GM12865 (cell line): ENCODE results near the gene LY86.

Source experiments
- DNase-seq: peaks from one replicate; pipeline ENCODE4 v3.0.0; 2010; ENCODE audit warnings: low read depth
- H3K4me3 ChIP-seq: 2 replicates; pipeline ENCODE4 v1.5.1; 2011; ENCODE audit warnings: mild to moderate bottlenecking, low read depth, low read length, control low read depth
- TF ChIP-seq, protein P1 (sequence below): IDR thresholded peaks from 2 replicates; pipeline ENCODE4 v1.5.1; 2011; ENCODE audit warnings: low read length, control low read depth, low read depth, inconsistent platforms; ENCODE audit not compliant: insufficient read depth; ENCODE audit errors: missing control alignments

LY86 gene

DNA sequence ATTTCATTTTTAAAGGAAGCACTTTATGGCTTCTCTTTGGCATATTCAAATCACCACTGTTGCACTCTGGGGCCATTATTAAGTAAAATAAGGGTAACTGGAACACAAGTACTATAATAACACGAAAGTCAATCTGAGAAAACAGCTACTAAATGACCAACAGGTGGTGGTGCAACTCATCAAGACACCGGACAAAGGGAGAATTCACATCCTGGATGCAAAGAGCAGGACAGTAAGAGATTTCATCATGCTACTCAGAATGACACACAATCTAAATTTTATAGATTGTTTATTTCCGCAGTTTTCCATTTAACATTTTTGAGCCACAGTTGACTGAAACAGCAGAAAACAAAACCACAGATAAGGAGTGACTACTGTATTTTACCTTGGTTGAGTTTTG lies 27.6 kb upstream of the LY86 start:
- TF ChIP-seq, protein P1, sequence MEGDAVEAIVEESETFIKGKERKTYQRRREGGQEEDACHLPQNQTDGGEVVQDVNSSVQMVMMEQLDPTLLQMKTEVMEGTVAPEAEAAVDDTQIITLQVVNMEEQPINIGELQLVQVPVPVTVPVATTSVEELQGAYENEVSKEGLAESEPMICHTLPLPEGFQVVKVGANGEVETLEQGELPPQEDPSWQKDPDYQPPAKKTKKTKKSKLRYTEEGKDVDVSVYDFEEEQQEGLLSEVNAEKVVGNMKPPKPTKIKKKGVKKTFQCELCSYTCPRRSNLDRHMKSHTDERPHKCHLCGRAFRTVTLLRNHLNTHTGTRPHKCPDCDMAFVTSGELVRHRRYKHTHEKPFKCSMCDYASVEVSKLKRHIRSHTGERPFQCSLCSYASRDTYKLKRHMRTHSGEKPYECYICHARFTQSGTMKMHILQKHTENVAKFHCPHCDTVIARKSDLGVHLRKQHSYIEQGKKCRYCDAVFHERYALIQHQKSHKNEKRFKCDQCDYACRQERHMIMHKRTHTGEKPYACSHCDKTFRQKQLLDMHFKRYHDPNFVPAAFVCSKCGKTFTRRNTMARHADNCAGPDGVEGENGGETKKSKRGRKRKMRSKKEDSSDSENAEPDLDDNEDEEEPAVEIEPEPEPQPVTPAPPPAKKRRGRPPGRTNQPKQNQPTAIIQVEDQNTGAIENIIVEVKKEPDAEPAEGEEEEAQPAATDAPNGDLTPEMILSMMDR, result no peak
- DNase-seq, result no peak
- H3K4me3 ChIP-seq, result no peak overlapping the region

DNA sequence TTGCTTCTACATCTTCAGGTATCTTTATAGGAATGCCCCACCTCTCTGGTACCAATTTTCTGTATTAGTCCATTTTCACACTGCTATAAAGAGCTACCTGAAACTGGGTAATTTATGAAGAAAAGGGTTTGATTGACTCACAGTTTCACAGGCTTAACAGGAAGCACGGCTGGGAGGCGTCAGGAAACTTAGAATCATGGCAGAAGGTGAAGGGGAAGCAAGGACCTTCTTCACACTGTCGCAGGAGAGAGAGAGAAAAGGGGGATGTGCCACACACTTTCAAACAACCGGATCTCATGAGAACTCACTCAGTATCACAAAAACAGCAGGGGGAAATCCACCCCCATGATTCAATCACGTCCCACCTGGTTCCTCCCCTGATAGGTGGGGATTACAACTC lies 24.4 kb upstream of the LY86 start:
- DNase-seq, result peak; percentile 48
- no peak overlapping the region for H3K4me3 ChIP-seq
- TF ChIP-seq, protein P1, result no peak

DNA sequence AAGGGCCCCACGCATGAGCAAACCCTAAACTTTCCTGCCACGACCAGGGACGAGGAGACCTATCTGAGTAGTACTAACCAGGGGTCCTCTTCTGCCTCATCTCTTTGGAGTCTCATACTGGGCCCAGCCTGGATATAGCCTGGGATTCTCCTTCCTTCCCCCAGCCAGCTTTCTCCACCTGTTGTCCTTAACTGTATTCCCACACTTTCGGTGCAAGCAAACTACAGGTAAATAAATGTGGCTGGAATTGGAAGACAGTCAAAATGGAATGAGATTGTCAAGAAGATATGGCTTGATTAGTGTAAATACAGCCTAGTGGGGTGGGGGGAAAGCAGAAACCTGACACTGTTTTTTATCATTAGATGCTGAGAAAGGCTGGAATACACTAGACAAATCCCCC lies 23.5 kb upstream of the LY86 start:
- no peak overlapping the region for H3K4me3 ChIP-seq
- TF ChIP-seq, protein P1, result no peak

DNA sequence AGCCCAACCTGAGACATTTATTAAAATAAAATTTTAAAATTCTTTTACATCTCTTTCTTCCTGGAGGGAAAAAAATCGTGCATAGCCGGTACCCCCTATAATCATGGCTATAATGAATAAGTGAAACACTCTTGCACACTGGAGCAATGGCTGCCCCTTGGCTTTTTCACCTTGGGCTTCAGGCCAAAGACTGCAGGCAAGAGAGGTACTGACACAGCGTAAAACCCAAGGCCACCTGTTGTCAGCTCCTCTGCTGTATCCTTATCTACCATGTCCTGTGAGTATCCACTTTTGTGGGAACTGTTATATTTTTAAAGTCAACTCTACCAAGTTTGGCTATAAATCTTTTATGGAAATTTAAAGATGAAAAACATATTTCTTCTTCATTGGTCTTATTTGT lies 23.0 kb upstream of the LY86 start:
- DNase-seq, result no peak
- TF ChIP-seq, protein P1, result no peak

More for the DNA sequence above, 23.5 kb upstream of the LY86 start:
- DNase-seq, result no peak

DNA sequence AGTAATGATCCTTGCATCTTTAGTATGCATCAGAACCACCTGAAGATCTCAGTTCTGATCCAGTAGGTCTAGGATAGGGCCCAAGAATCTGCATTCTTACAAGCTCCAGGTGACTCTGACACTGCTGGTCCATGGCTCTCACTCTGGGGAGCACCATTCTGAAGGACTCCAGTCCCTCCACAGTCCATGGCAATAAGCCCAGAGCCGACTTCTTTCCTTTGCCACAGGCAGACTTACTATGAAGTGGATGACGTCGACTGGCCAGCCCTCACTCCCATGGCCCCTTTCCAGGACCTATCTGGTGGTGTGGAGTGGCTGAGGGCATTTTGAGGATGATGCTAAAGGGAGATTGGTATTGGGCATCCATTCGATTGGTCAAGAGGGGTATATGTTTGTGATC lies 21.8 kb upstream of the LY86 start:
- no peak overlapping the region for H3K4me3 ChIP-seq
- TF ChIP-seq, protein P1, result no peak

More for the DNA sequence above, 23.0 kb upstream of the LY86 start:
- H3K4me3 ChIP-seq, result no peak overlapping the region

DNA sequence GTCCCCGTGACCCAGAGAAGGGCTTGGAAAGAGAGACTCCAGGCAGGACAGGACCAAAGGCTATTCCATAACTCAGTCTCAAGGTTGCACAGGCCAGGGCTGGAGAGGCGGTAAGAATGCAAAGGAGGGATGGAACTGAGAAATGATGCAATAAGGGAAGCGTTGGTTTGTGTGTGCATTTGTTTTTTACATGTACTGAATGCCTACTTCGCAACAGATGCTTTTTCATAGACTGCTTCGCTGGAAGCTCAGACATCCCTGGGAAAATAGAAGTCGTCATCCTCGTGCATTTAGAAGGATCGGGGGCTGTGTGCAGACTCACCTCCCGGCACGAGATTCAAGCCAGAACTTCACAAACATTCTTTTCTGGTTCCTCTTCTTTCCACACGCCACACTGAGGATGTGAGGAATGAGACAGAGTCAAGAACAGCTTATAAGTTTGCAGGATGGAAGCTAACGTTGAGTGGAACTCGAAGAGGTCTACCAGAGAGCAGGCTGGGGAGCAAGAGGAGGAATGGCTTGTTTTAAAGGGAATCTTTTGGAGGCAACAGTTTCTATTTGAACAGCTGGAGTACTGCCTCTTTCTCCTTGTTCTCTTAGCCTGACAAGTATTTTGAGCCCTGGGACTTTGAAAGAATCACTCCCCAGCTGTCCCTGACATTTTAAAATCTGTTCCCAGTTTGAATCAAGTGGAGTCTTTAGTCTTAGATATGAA lies 19.3 kb upstream of the LY86 start:
- no peak for DNase-seq
- no peak overlapping the region for H3K4me3 ChIP-seq
- TF ChIP-seq, protein P1, result no peak

More for the DNA sequence above, 21.8 kb upstream of the LY86 start:
- no peak for DNase-seq

DNA sequence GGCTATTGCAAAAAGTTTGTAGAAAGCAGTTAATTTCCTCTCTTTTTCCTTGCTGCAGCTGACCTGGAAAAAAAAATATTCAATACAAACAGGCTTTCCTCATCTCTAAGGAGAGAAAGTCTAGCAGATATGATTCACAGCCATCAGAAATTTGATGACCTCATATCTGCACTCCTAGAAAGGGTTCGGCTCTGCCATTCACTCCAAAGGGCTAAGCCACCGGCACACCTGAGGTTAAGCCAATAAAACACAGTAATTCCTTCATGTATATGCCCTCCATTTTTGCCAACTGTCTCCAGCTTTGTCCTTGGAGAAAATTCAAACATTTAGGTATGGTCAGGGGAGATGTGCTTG lies 18.7 kb upstream of the LY86 start:
- H3K4me3 ChIP-seq, result no peak overlapping the region
- no peak for DNase-seq
- TF ChIP-seq, protein P1, result no peak
